GM18520 (cell line): ENCODE data around the gene CXCL17.

Experiments used
- ATAC-seq: cut with Tn5 transposase; IDR thresholded peaks from one replicate; pipeline ENCODE4 v1.9.1; 2021; ENCODE audit not compliant: unreplicated experiment

CXCL17 gene

GRCh38 chr19:42424712-42425131 is 18.0 kb downstream of the CXCL17 start:
- no peak for ATAC-seq

DNA sequence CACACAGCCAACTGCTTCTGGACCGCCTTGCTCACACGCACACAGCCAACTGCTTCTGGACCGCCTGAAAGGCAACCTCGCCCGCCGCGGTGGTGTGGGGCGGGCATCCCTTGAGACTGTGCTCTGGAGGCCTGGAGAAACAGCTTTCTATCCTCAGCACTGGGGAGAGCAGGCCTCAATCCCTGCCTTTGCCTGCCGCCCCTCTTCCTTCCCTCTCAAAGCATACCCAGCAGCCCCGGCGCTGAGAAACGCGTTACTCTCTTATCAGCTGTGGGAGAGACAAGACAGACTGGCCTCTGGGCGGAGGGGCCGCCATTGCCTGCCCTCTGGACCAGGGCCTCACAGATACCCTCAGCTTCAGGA is 18.4 kb downstream of the CXCL17 start:
- ATAC-seq = no peak

DNA sequence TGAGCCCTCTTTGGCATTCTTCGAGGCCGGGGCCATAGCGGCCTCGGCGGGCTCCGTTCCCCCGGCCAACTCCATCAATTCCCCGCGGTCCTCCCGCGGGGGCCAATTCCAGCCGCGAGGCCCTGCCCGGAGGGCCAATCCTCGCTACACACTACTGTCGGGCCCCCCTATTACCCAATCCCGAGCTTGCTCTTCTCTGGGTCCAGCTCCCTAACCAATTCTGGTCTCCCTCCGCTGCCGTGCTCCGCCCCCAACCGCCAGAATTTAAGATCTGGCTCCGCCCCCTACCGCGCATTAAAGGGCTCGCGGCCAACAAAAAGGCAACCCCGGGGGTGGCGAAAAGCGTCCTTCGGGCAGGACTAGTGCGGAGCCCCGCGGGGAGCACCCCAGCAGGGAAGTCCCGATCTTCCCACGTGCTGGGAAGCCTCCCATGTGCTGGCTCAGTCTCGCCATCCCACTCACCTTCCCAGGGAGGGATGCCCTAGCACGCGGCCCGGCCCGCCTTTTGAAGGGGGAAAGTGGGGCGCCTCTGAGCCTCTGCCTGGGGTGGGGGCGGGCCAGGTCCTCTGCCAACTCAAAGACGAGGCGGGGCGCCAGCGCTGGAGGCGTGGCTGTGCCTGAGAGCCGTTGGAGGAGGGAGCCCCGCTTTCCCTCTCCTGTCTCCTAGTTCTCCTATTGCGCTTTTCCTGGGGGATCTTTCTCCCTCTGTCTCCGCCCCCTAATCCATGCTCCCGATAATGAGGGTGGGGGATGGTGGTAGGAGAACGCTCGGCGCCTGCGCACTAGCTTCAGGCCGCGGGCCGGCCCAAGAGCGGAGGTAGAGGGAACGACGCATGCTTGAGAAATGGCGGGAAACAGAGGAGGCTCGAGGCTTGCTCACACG is 19.0 kb downstream of the CXCL17 start:
- peak; percentile 78 for ATAC-seq

DNA sequence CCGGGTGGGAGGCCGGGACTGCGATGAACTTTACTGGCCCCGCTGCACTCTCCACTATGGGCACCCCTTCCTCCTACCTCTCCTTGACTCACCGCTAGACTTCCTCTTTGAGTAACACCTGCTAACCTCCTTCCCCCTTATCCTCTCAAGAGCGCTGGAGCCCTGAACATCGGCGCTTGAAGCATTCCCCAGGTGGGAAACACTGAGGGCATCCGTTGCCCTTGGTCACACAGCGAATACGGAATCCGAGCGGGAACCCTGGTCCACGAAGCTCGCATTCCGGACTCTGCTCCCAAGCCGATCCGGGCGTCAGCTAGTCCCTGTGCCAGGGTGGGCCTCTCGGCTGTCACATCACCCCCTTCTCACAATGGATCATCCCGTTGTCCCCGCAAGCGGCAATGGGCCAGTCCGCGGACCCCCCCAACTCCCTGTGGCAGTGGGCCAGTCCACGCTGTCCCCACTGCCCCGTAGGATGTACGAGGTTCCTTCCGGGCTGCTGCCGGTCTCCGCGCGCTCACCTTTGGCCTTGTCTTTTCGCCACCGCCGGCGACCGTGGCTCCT is 19.8 kb downstream of the CXCL17 start:
- ATAC-seq = peak; percentile 19

- no peak for ATAC-seq
Measured at GRCh38 chr19:42422092-42422900, 20.4 kb downstream of the CXCL17 start.

- ATAC-seq = no peak
Measured at GRCh38 chr19:42421591-42422031, 21.1 kb downstream of the CXCL17 start.

DNA sequence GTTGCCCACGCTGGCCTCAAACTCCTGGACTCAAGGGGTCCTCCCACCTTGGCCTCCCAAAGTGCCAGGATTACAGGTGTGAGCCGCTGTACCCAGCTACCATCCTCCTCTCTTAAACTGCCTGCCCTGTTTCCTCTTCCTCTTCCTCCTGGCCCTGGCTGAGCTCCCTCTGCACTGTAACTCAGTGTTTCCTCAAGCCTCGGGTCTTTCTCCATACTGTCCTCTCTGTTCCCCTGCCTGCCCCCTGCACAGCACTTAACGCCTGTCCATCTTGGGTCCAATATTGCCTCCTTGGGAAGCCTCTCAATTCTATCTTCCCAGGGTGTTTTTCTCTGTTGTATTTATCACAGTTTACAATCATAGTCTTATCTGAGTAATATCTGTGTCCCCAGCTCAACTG is 21.6 kb downstream of the CXCL17 start:
- ATAC-seq = no peak

- no peak for ATAC-seq
Measured at GRCh38 chr19:42420055-42420544, 22.6 kb downstream of the CXCL17 start.

DNA sequence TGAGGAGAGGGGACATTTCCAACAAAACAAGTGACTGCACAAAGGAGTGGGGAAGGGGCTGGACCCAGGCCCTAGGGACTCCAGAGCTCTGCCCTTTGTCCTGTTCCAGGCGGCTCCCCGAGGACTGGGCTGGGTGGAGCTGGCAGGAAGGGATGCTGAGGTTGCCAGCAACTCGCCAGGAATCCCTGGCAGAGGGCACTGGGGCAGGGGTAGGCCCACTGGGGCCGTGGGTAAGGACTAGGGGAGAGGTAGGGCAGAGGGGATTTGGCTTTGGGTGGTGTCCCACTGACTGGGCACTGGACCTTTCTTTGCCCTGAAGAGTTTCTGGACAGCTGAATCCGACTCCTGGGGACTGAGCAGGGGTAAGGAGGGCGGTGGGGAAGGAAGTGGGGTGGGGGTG is 23.4 kb downstream of the CXCL17 start:
- ATAC-seq = no peak

DNA sequence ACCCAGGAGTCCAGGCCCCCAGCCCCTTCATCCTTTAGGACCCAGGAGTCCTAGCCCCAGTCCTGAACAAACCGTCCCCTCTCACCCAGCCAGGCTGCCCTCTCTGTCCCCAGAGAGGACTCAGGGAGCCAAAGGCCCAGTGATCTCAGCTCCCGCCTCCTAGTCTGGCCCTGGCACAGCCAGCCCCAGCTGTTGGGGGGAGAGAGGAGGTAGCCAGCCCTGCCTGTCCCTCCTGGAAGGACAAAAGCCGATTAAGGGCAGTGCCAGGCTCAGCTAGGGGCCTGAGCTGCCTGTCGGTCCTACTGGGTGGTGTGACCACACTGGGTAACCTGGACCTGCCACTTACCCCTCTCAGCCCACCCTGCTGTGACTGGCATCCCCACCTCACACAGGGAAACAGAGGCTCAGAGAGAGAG is 30.1 kb downstream of the CXCL17 start:
- ATAC-seq = no peak

- ATAC-seq = no peak
Measured at GRCh38 chr19:42412227-42412626, 30.5 kb downstream of the CXCL17 start.

- ATAC-seq = no peak
Measured at GRCh38 chr19:42411581-42412178, 31.1 kb downstream of the CXCL17 start.

DNA sequence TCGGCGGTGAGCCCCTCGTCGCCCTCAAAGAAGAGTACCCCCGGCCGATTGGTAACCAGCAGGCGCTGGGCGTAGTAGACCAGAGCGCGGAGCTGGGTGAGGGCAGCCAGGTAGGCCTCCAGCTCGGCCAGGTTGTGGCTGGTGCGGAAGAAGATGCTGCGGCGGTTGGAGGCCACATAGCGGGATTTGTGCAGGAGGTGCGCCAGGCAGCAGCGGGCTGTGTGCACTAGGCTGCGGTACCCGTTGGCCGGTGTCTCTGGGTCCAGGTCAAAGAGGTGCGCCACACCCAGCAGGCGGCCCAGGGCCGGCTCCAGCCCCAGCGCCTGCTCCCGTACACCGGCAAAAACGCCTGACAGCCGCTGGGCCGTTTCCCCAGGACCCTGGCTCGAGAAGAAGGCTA is 32.4 kb downstream of the CXCL17 start:
- ATAC-seq = no peak

- no peak for ATAC-seq
Measured at GRCh38 chr19:42409477-42409876, 33.3 kb downstream of the CXCL17 start.

DNA sequence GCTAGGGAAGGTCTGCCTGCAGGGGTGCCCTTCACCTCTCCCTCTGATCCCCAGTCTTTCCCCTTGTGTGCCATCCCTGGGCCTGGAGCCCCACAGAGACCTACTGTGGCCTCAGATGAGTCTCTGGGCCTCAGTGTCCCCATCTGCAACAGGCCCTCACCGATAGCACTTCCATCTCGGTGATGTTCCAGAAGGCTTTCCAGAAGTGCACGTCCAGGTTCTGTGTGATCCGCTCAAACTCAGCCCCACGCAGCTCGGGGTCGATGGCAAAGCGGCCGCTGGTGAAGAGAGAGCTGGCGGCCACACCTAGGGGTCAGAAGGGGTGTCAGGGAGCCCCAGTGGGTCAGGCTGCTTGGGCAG is 35.0 kb downstream of the CXCL17 start:
- no peak for ATAC-seq

DNA sequence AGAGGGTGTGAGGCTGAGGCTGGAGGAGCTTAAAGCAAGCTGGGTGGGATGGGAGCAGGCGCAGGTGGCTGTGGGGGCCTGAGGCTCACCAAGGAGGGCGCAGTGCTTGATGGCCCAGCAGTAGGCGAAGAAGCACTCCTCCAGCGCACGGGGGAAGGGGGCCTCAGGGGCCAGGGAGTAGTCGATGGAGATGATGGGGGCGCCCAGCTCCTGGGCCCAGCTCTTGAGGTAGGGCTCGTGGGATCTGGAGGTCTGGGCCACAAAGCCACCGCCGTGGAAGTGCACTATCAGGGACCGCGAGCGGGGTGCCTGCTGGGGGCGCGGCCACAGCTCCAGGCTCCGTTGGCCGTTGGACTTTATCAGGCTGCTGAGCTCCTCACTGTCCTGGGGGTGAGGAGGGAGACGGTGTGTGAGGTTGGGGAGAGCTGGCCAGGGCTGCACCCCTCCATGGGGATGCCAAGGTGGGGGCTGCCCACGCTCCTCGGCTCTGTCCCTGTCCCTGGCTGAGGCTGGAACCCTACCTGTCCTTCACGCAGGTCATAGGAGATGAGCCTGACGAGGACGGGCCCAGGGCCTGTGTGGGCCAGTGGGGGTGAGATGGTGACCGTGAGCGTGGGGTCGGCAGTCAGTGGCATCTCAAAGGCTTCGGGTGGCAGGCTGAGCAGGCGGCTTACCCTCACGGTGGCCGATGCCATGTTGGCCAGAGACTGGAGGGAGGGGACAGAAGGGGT is 35.5 kb downstream of the CXCL17 start:
- ATAC-seq = no peak

GRCh38 chr19:42406111-42406510 is 36.6 kb downstream of the CXCL17 start:
- ATAC-seq = no peak

- no peak for ATAC-seq
Measured at GRCh38 chr19:42403586-42403985, 39.2 kb downstream of the CXCL17 start.

DNA sequence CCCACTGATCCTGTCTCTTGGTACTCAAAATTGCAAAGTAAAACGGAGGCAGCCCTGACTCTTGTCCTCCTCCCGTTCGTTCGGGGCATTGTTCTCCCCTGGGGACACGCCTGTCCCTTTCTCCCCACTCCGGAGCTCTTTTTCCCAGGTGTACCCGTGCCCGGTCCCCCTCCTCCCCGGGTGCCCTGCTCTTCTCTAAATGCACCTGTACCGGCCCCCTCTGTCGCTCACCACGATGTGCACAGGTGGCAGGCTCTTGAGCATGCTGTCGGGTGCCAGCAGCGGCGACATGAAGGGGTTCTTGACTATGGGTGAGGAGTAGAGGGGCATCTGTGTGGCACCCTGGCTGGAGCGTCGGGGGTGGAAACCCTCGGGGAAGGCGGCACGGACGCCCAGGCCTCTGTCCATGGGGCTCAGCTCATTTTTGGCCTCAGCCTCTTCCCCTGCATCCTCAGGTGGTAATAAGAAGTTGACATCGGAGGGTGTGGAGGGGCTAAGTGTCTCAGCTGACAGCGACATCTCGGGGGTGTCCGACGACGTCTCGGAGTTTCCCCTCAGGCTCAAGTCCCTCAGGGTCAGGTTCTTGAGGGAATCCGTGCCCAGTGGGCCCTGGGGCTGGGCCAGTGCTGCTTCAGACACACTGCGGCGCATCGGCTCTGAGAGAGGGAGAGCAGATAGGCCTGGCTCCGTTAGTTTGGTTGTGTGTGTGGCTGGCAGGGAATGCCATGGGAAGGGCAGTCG is 40.2 kb downstream of the CXCL17 start:
- ATAC-seq = no peak
